Glomerular visceral epithelial cell (primary cell): Measurements from ENCODE around the gene MRPS15.

Source experiments
- DNase-seq: peaks from one replicate; pipeline ENCODE4 v3.0.0-alpha.2; 2016; ENCODE audit errors: extremely low spot score

The MRPS15 gene

DNA sequence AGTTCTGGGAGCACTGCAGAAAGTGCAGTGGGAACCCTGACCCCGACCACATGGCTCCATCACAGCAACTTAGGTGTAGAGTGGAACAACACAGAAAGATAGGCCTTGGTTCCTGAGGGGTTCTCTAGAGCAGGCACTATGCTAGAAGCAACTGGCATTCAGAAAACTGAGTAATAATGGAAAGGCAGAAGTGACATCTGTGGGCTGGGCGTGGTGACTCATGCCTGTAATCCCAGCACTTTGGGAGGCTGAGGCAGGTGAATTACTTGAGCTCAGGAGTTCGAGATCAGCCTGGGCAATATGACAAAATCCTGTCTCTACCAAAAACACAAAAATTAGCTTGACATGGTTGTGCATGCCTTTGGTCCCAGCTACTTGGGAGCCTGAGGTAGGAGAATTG, 5.3 kb downstream of the MRPS15 start:
- no peak for DNase-seq

GRCh38 chr1:36457691-36458090, 6.5 kb downstream of the MRPS15 start:
- no peak for DNase-seq

GRCh38 chr1:36456391-36456928, 7.7 kb downstream of the MRPS15 start:
- no peak for DNase-seq

- no peak for DNase-seq
Observed at GRCh38 chr1:36455386-36455785, 8.8 kb downstream of the MRPS15 start.

- no peak for DNase-seq
Observed at GRCh38 chr1:36453600-36454388, 10.4 kb downstream of the MRPS15 start.

- no peak for DNase-seq
Observed at GRCh38 chr1:36453051-36453450, 11.1 kb downstream of the MRPS15 start.

DNA sequence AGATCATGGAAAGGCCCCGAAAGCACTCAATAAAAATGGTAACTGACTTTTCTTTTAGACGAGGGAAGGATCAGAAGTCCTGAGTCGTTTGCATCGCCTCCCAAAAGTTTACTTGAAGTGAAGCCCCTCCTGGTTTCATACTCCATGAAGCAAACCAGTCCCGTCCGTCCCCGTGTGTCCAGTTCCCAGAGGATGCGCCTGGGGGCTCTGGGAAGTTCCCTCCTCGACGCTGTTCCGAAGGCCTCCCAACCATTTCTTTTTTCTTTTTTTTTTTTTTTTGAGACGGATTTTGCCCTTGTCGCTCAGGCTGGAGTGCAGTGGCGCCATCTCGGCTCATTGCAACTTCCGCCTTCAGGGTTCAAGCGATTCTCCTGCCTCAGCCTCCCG, 13.3 kb downstream of the MRPS15 start:
- no peak for DNase-seq

GRCh38 chr1:36450270-36450918, 13.8 kb downstream of the MRPS15 start, which contains the start of gene OSCP1:
OSCP1 (minus strand) TSS chr1:36450451; CDS start chr1:36450369, 82 bp downstream.
- peak; percentile 96 for DNase-seq

GRCh38 chr1:36448530-36449056, 15.6 kb downstream of the MRPS15 start:
- no peak for DNase-seq

DNA sequence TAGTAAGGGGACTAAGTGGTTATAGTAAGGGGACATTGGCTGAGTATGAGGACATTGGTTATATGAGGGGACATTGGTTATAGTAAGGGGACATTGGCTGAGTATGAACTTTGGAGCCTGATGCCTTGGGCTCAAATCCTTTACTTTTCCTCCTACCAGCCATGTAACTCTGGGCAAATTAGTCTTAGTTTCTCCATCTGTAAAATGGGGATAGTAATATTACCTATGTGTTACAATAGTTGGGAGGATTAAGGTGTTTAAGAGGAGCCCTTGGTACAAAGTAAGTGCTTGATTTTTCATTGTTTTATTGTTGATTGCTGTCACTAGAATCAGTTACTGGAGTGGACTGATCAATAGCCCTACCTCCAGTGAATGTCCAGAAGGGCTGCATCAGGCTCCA, 16.7 kb downstream of the MRPS15 start:
- DNase-seq, result no peak

DNA sequence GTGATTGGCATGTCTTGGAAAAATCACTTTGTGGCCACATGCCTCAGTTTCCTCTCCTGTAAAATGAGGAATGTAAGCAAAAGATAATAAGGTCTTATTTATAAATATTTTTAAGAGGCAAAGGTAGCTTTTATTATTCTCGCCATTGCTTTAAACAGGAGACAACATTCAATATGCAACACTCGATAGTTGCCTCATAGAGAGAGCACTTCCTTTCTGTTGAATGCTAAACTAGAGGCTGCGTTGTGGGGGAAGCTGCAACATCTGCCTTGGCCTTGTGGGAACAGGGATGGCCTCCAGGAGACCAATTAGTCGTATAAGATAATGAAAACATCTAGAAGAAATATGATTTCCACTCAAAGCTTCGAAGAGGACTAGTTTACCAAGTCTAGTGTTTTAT, 17.4 kb downstream of the MRPS15 start:
- DNase-seq, result no peak

DNA sequence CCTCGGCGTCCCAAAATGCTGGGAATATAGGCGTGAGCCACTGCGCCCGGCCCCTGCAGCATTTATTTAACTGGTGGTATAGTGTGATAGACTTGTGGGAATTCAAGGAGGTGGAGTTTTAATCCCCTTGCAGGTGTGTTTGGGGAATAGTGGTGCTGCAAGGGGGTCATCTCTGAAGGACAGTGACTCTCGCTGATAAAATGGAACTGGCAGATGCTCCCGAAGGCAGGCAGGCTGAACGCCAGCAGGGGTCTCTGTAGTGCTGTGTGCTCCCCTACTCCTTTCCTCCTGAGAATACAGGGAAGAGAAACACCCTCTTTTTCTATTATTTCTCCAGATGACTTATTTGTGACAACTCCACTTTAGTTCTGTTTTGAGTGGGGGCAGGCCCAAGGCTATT, 17.9 kb downstream of the MRPS15 start:
- DNase-seq, result no peak

DNA sequence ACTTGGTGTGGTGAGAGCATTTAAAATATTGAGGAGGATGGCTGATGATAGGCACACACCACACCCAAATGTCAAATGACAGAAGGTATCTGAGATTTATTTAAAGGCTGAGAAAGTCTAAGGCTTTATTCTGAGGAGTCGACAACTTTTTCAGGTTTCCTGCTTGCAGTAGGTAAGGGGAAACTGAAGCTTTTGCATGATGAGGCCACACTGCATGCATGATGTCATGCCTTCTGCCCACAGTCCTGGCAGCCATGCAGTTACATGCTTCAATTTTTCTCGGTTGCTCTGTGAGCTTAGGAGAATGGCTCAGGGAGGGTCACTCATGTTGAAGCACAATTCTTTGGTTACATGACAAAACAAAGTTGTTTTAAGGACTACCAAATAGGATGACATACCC, 20.9 kb downstream of the MRPS15 start:
- DNase-seq, result no peak

DNA sequence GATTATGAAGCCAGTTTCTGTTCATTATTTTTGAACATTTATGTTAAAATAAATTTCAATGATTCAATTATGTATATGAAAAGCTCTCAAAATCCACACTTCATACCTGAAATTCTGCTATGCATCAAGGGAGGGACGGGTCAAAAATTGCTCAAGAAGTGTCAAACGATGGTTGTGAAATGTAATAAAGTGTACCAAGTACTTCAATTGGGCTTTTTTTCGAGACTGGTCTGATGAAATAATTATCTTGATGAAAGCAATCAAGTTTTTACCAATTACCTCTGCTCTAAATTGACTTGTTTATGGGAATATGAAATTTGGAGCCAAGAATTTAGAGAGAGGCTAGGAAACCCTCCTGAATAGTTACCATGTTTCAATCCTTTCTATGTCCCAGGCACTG, 21.8 kb downstream of the MRPS15 start:
- DNase-seq, result no peak

DNA sequence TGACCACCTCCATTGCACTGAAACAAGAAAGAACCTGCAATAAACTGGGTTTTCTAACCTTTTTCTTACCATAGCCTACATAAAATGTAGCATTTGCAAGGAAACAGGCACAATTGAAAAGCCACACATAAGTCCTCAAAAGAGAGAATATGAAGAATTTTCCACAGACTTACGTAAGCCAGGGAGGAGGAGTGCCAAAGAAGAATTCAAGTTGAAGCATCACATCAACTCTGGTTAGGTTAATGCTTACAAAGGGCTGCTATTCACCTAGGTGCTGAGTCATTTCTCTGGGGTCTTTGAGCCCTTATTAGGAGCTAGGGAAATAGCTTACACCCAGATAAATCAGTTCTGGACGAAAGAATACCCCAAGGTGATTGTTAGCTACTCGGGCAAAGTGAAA, 23.5 kb downstream of the MRPS15 start:
- no peak for DNase-seq

GRCh38 chr1:36440044-36440443, 24.1 kb downstream of the MRPS15 start:
- DNase-seq, result no peak

DNA sequence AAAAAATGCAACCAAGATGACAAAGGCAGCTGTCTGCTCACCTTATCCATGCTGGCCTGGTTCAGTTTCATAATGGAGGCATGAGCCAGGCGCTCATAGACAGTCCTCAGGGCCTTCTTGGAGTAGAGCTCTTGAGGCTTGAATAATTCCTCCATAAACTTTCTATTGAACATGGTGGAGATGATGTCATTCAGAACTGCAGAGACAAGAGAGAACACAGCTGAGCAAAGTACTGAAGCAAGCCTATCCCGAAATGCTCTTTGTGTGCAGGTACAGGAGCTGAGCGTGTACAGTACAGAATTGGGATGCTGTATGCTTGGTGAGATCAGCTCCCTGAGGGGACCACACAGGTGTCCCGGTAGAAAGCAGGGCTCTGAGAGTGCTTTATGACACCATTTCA, 25.5 kb downstream of the MRPS15 start:
- no peak for DNase-seq

DNA sequence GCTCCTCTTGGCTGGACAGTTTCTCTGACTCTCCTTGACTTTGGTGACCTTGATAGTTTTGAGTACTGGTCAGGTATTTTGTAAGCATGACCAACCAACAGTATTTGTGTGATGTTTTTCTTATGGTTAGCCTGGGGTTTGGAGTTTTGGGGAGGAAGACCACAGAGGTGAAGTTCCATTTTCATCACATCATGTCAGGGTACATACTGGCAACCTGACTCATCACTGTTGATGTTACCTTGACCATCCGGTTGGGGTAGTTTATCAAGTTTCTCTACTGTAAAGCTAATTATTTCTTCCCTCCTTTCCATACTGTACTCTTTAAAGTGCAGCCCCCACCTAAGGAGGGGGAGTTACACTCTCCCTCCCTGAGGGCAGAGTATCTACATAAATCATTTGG, 27.4 kb downstream of the MRPS15 start:
- DNase-seq, result peak; percentile 60

DNA sequence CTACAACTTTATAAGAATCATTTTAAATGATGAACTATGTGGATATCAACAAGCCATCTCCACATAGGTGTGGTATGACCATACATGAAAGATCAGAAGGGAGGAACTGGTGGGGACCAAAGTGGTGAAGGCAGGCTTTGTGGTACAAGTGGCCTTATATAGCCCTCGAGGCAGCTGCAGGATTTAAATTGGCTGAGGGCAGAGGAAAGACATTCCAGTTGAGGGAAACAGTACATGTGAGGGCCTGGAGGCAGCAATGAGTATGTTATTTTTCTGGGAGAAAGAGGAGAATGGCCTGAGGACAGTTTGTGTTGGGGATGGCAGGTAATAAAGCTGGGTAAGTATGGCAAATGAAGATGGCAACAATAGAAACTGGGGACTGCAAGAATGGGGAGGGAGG, 31.1 kb downstream of the MRPS15 start:
- no peak for DNase-seq

DNA sequence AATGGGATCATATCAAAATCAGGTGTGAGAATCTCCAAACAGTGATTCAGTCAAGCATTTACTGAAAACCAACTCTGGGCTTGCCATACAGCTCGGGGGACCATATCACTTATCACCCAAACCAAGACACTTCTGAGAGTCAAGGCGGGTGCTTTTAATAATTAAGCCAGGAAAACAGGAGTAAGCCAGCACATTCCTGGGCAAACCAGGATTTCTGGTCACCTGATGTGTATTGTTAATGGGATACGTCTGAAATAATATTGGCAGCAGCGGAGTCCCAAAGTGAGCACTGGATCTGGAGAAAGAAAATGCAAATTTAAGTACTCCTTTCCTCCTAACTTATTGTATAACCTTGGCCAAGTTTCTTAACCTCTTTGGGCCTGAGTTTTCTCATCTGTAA, 31.6 kb downstream of the MRPS15 start:
- DNase-seq, result peak; percentile 69

- no peak for DNase-seq
Observed at GRCh38 chr1:36425791-36426190, 38.4 kb downstream of the MRPS15 start.

GRCh38 chr1:36421649-36422048, 42.5 kb downstream of the MRPS15 start:
- DNase-seq, result no peak

- peak; percentile 88 for DNase-seq
Observed at GRCh38 chr1:36420836-36421317, 43.3 kb downstream of the MRPS15 start.
